Ovary (tissue), 3 donors: ENCODE results near the gene BTNL9.
"Not testable (repeated sequence)": the region's sequence is repeated elsewhere in the genome, so short reads cannot be mapped to it uniquely, and the experiment has no call there.

ENCODE experiments used
- POLR2A ChIP-seq: fragments of 450-650 bp; IDR thresholded peaks from one replicate; pipeline ENCODE4 v1.6.1; 2017; ENCODE audit warnings: antibody characterized with exemption, mild to moderate bottlenecking, moderate library complexity
- TF ChIP-seq, protein P1 (sequence below), 3 donors: fragments of 450-650 bp in 2 of 3; fragments of 200-600 bp in 1 of 3; IDR thresholded peaks; one replicate each; pipeline versions ENCODE4 v1.5.1 to v1.8.0; 2016 to 2022; ENCODE audit warnings: antibody characterized with exemption in 3 of 3, mild to moderate bottlenecking in 1 of 3
- donor health status: DM: no; HTN: no; CAD: no.

DNA sequence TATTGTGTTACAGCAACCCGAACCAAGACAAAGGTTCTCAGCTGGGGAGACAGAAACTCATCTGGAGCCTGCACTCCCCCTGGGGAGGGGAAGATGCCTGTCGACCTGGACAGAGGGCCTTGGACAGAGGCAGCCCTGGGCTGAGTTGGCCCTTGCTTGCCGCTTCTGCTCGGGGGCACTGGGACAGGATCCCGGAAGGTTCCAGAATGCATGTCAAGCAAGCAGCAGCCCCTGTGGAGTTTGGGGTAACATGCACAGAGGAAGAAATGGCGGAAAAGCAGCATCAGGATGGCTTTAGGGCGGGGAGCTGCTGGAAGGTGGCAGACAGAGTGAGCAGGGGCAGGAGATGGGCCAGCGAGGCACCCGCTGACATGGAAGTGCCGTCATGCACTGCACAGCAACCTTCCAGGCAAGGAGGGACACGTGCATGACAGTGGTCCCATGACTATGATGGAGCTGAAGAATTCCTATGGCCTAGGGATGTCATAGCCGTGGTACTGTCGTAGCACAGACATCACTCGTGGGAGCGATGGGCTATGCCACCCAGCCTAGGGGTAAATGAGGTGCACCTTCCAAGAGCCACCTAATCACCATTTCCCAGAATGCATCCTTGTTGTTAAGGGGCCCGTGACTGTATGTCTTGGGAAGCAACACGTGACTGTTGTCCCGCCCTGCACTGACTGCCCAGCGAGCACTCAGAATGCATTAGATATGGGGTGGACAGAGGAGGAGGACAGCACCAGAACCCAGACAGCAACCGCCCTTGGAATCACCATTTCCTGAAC is 64.7 kb downstream of the BTNL9 start:
- TF ChIP-seq, protein P1, sequence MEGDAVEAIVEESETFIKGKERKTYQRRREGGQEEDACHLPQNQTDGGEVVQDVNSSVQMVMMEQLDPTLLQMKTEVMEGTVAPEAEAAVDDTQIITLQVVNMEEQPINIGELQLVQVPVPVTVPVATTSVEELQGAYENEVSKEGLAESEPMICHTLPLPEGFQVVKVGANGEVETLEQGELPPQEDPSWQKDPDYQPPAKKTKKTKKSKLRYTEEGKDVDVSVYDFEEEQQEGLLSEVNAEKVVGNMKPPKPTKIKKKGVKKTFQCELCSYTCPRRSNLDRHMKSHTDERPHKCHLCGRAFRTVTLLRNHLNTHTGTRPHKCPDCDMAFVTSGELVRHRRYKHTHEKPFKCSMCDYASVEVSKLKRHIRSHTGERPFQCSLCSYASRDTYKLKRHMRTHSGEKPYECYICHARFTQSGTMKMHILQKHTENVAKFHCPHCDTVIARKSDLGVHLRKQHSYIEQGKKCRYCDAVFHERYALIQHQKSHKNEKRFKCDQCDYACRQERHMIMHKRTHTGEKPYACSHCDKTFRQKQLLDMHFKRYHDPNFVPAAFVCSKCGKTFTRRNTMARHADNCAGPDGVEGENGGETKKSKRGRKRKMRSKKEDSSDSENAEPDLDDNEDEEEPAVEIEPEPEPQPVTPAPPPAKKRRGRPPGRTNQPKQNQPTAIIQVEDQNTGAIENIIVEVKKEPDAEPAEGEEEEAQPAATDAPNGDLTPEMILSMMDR (IDR thresholded peaks at IDR 0.05) = not testable (repeated sequence)
- TF ChIP-seq POLR2A = not testable (repeated sequence)
